OCI-LY1 (cell line): Measurements from ENCODE around the gene ABLIM1.

Source experiments
- EZH2 ChIP-seq: fragments of 200-600 bp; sonication (generic), shearing (Covaris generic); IDR thresholded peaks from 2 replicates; pipeline ENCODE4 v1.8.0; 2017; ENCODE audit warnings: borderline replicate concordance, mixed run types, mild to moderate bottlenecking, antibody characterized with exemption, low read length, moderate library complexity, mixed read lengths
- TF ChIP-seq, protein P1 (sequence below): fragments of 200-600 bp; sonication (generic), shearing (Covaris generic); IDR thresholded peaks from 2 replicates; pipeline ENCODE4 v1.5.1; 2017; ENCODE audit warnings: mild to moderate bottlenecking, antibody characterized with exemption, low read length, moderate library complexity, mixed read lengths

DNA sequence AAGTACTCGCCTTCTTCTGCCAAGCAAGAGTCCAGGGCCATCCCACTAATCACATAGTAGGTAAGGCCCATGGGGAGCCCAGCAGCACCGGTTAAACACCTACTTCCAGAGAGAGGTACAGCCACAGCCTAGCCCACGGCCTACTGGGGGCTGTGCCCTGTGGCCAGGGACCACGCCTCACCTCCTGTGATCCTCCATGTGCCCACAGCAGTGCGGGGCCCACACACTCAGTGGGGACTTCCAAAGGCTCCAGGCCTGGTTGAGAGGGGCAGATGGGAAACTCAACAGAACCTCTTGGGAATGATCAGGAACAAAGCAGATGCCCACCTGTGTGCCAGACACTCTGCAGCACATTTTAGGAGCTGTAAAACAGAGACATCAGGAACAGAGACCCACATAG is 273.5 kb downstream of the ABLIM1 start:
- TF ChIP-seq, protein P1, sequence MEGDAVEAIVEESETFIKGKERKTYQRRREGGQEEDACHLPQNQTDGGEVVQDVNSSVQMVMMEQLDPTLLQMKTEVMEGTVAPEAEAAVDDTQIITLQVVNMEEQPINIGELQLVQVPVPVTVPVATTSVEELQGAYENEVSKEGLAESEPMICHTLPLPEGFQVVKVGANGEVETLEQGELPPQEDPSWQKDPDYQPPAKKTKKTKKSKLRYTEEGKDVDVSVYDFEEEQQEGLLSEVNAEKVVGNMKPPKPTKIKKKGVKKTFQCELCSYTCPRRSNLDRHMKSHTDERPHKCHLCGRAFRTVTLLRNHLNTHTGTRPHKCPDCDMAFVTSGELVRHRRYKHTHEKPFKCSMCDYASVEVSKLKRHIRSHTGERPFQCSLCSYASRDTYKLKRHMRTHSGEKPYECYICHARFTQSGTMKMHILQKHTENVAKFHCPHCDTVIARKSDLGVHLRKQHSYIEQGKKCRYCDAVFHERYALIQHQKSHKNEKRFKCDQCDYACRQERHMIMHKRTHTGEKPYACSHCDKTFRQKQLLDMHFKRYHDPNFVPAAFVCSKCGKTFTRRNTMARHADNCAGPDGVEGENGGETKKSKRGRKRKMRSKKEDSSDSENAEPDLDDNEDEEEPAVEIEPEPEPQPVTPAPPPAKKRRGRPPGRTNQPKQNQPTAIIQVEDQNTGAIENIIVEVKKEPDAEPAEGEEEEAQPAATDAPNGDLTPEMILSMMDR, result no peak
- TF ChIP-seq EZH2, result no peak
